ENCODE results near the gene PRR14.

PRR14 gene

GRCh38 chr16:30650369-30651123 lies at the start of gene PRR14:
TSS of gene PRR14 (plus strand) at chr16:30650960. CDS start at chr16:30651646, 686 bp downstream.
- peak; percentile 95 to 96 for DNase-seq (ENCODE audit: low read depth in 1 of 2, low spot score in 1 of 2)

- no peak for DNase-seq (ENCODE audit: low read depth in 1 of 2, low spot score in 1 of 2)
Measured at GRCh38 chr16:30601966-30602365, 48.8 kb upstream of the PRR14 start.

GRCh38 chr16:30602616-30603277 lies 48.0 kb upstream of the PRR14 start:
- no peak for DNase-seq (ENCODE audit: low read depth in 1 of 2, low spot score in 1 of 2)

GRCh38 chr16:30603945-30604315 lies 46.8 kb upstream of the PRR14 start:
- no peak for DNase-seq (ENCODE audit: low read depth in 1 of 2, low spot score in 1 of 2)

- no peak for DNase-seq (ENCODE audit: low read depth in 1 of 2, low spot score in 1 of 2)
Measured at GRCh38 chr16:30604316-30604947, 46.3 kb upstream of the PRR14 start.

- DNase-seq (ENCODE audit: low read depth in 1 of 2, low spot score in 1 of 2), result no peak
Measured at GRCh38 chr16:30605158-30605557, 45.6 kb upstream of the PRR14 start.

GRCh38 chr16:30606004-30606403 lies 44.8 kb upstream of the PRR14 start:
- DNase-seq (ENCODE audit: low read depth in 1 of 2, low spot score in 1 of 2), result no peak

GRCh38 chr16:30609002-30609925 lies 41.5 kb upstream of the PRR14 start:
- DNase-seq (ENCODE audit: low read depth in 1 of 2, low spot score in 1 of 2), result peak; percentile 10 to 26

- DNase-seq (ENCODE audit: low read depth in 1 of 2, low spot score in 1 of 2), result peak; percentile 87 to 88
Measured at GRCh38 chr16:30609926-30610839, 40.6 kb upstream of the PRR14 start, which contains the start of gene ZNF689. TSS of gene ZNF689 (minus strand) at chr16:30610389. CDS start at chr16:30610041, 348 bp downstream.

- peak; percentile 27 to 39 for DNase-seq (ENCODE audit: low read depth in 1 of 2, low spot score in 1 of 2)
Measured at GRCh38 chr16:30615358-30616091, 35.2 kb upstream of the PRR14 start.

- DNase-seq (ENCODE audit: low read depth in 1 of 2, low spot score in 1 of 2), result no peak
Measured at GRCh38 chr16:30619202-30619601, 31.6 kb upstream of the PRR14 start.

GRCh38 chr16:30619638-30620037 lies 31.1 kb upstream of the PRR14 start:
- no peak for DNase-seq (ENCODE audit: low read depth in 1 of 2, low spot score in 1 of 2)

- DNase-seq (ENCODE audit: low read depth in 1 of 2, low spot score in 1 of 2), result no peak
Measured at GRCh38 chr16:30620169-30620568, 30.6 kb upstream of the PRR14 start.

GRCh38 chr16:30621765-30622164 lies 29.0 kb upstream of the PRR14 start:
- no peak for DNase-seq (ENCODE audit: low read depth in 1 of 2, low spot score in 1 of 2)

GRCh38 chr16:30622455-30623032 lies 28.2 kb upstream of the PRR14 start:
- DNase-seq (ENCODE audit: low read depth in 1 of 2, low spot score in 1 of 2), result no peak

- no peak for DNase-seq (ENCODE audit: low read depth in 1 of 2, low spot score in 1 of 2)
Measured at GRCh38 chr16:30623536-30624283, 27.1 kb upstream of the PRR14 start.

- no peak for DNase-seq (ENCODE audit: low read depth in 1 of 2, low spot score in 1 of 2)
Measured at GRCh38 chr16:30626236-30626635, 24.5 kb upstream of the PRR14 start.

All from stimulated activated CD4-positive, alpha-beta T cell treated with anti-CD3 and anti-CD28 coated beads, Interleukin-15, amount 100 ng/mL, for 1 hour (primary cell).